Type B pancreatic cell (in vitro differentiated cells): ENCODE measurements around the gene MAST4. TPM values are rescaled to one million over a fixed set of nuclear protein-coding genes. Genes with fewer than 3 reads are reported as not detected.

ENCODE experiments used
- DNase-seq: peaks from one replicate; pipeline ENCODE4 v3.0.0; 2021; ENCODE audit warnings: mixed read lengths; ENCODE audit not compliant: unreplicated experiment; ENCODE audit errors: extremely low spot score
- H3K27ac Mint-ChIP-seq: 2 replicates; pipeline ENCODE4 v1.8.0; 2021; ENCODE audit warnings: mild to moderate bottlenecking, mixed read lengths
- H3K27me3 Mint-ChIP-seq: 2 replicates; pipeline ENCODE4 v1.8.0; 2021; ENCODE audit warnings: mixed read lengths
- H3K36me3 Mint-ChIP-seq: 2 replicates; pipeline ENCODE4 v1.8.0; 2021; ENCODE audit warnings: mixed read lengths
- H3K4me1 Mint-ChIP-seq: one replicate; pipeline ENCODE4 v1.8.0; 2021; ENCODE audit warnings: mixed read lengths; ENCODE audit not compliant: unreplicated experiment
- H3K4me3 Mint-ChIP-seq: 2 replicates; pipeline ENCODE4 v1.8.0; 2021; ENCODE audit warnings: mild to moderate bottlenecking, mixed read lengths
- H3K9me3 Mint-ChIP-seq: 2 replicates; pipeline ENCODE4 v1.8.0; 2021; ENCODE audit warnings: mixed read lengths
- CTCF ChIP-seq: fragments of 200-600 bp; sonication (generic); conservative IDR thresholded peaks from 2 replicates; pipeline ENCODE4 v1.5.0; 2021; ENCODE audit warnings: antibody characterized with exemption, mild to moderate bottlenecking
- total RNA-seq: library from RNA; stranded (reverse); gene quantifications from 2 replicates; pipeline ENCODE4 v1.2.1, GENCODE V29; 2021; ENCODE audit warnings: low replicate concordance

MAST4 gene
- total RNA-seq, 1 donor from 2014 or later, result 23.0 TPM

DNA sequence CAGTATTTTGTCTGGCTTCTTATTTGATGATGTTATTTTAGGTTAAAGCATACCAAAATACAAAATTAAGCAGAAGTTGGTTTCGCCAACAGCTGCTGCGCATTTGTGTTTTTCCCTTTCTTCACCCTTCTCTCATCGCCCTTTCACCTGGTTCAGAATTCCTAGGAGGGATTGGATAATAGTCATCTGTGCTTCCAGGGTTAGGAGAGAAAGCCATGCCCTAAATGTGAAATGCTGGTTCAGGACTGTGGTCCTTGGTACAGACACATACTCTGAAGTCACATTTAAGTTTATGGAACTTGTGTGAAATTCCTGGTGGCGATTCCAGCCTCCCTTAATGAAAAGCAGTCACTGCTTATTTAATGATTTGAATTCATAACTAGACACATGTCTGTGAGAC, 7.7 kb downstream of the MAST4 start:
- no peak overlapping the region for H3K27ac Mint-ChIP-seq
- no peaks in the 10 kb centered on the region for H3K36me3 Mint-ChIP-seq
- H3K27me3 Mint-ChIP-seq, result peaks cover 53% of the 10 kb centered on the region
- no peaks in the 10 kb centered on the region for H3K4me1 Mint-ChIP-seq
- no peak for DNase-seq
- no peaks in the 10 kb centered on the region for H3K9me3 Mint-ChIP-seq
- no peak overlapping the region for H3K4me3 Mint-ChIP-seq
- no peak for TF ChIP-seq CTCF

DNA sequence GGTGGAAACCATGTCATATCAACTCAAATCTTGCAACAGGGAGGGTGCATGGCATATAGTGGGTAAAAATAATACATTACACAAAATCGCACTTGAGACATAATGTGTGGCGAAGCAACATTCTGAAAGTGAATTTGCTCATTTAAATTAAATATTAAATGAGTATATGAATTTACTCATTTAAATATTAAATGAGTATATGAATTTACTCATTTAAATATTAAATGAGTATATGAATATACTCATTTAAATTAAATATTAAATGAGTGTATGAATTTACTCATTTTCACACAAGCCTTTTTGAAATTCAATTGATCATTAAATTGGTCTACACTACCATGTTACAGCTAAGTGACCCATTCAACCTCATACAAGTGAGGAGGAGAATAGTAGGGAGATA, 10.5 kb downstream of the MAST4 start:
- H3K36me3 Mint-ChIP-seq, result no peaks in the 10 kb centered on the region
- no peak overlapping the region for H3K4me3 Mint-ChIP-seq
- TF ChIP-seq CTCF, result no peak
- H3K27ac Mint-ChIP-seq, result no peak overlapping the region
- peaks cover 36% of the 10 kb centered on the region for H3K27me3 Mint-ChIP-seq
- DNase-seq, result no peak
- H3K9me3 Mint-ChIP-seq, result no peaks in the 10 kb centered on the region
- H3K4me1 Mint-ChIP-seq, result no peaks in the 10 kb centered on the region

DNA sequence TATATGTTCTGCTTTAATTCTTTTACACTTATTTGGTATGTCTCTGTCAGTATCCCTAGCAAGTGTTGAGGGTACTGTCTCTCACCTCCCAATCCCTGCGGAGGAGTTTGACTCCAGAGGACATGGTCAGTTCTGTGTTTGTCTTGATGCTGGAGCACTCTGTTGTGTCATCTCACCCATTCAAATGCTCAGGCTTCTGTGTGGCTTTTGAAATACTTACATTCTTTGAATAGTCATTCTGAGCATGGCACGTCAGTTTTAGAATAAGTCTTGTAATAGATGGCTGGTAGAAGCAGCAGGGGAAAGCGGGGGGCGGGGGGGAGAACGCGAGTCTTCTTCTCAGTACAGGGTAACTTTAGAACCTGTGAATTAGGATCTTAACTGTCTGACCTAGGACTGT, 12.3 kb downstream of the MAST4 start:
- H3K27ac Mint-ChIP-seq, result no peak overlapping the region
- no peaks in the 10 kb centered on the region for H3K36me3 Mint-ChIP-seq
- no peak for DNase-seq
- no peak overlapping the region for H3K4me3 Mint-ChIP-seq
- TF ChIP-seq CTCF, result no peak
- H3K9me3 Mint-ChIP-seq, result no peaks in the 10 kb centered on the region
- H3K4me1 Mint-ChIP-seq, result no peaks in the 10 kb centered on the region
- peaks cover 19% of the 10 kb centered on the region for H3K27me3 Mint-ChIP-seq

- DNase-seq, result no peak
- Mint-ChIP-seq H3K36me3 (no peaks in the 10 kb centered on the region), H3K27me3 (peaks cover 13% of the 10 kb centered on the region), H3K27ac (no peak overlapping the region), H3K4me1 (no peaks in the 10 kb centered on the region), H3K4me3 (no peak overlapping the region), H3K9me3 (no peaks in the 10 kb centered on the region)
- TF ChIP-seq CTCF, result no peak
Observed at GRCh38 chr5:66609615-66610014, 13.4 kb downstream of the MAST4 start.

- no peak for DNase-seq
- Mint-ChIP-seq H3K27ac (no peak overlapping the region), H3K27me3 (peaks cover 13% of the 10 kb centered on the region), H3K4me3 (no peak overlapping the region), H3K36me3 (no peaks in the 10 kb centered on the region), H3K9me3 (no peaks in the 10 kb centered on the region), H3K4me1 (peaks cover 7% of the 10 kb centered on the region)
- TF ChIP-seq CTCF, result no peak
Observed at GRCh38 chr5:66612226-66612625, 16.0 kb downstream of the MAST4 start.

DNA sequence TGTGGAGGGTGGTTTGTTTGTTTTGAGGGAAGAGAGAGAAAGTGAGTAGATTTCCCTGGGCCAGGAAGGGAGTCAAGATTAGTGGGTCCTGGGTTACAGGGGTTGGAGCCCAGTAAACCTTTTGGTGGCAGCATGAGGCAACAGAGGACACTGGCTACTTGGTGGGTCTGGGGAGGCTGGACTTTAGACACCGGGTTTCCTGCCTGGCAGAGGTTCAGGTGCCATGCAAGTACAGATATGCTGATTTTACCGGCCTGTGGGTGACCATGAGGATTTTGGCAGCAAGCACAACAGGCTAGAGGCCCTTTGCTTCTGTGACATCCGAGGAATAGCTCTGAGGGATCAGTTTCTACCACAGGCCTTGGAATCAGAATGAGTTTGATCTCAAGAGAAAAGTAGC, 18.9 kb downstream of the MAST4 start:
- peaks cover 7% of the 10 kb centered on the region for H3K4me1 Mint-ChIP-seq
- no peaks in the 10 kb centered on the region for H3K9me3 Mint-ChIP-seq

More for the DNA sequence above, 18.9 kb downstream of the MAST4 start:
- Mint-ChIP-seq H3K27me3 (peaks cover 24% of the 10 kb centered on the region), H3K27ac (peak overlapping the region; percentile 68), H3K36me3 (no peaks in the 10 kb centered on the region), H3K4me3 (no peak overlapping the region)
- no peak for TF ChIP-seq CTCF
- DNase-seq, result no peak
